Adrenal gland (tissue), 12 donors: ENCODE data around the gene SPDYC. TPM values are rescaled to one million over a fixed set of nuclear protein-coding genes. Genes with fewer than 3 reads are reported as not detected.

Experiments used
- DNase-seq, 7 donors: peaks; one replicate each; pipeline ENCODE4 v3.0.0-alpha.2; 2019 to 2020
- H3K27ac ChIP-seq, 5 donors: fragments of 200-600 bp; sonication (generic) in 4 of 5; 1 replicate in 3 of 5; 2 replicates in 2 of 5; pipeline versions ENCODE4 v1.5.1 to v1.8.0; 2016 to 2020; ENCODE audit warnings: mild to moderate bottlenecking in 1 of 5
- H3K27me3 ChIP-seq: fragments of 200-600 bp; 2 replicates; pipeline ENCODE4 v1.8.0; 2021
- H3K36me3 ChIP-seq, 2 donors: fragments of 200-600 bp; replicated peaks in 1 of 2; 1 replicate in 1 of 2; 2 replicates in 1 of 2; pipeline versions ENCODE4 v1.5.1 to v1.8.0; 2018 to 2022
- H3K4me1 ChIP-seq, 2 donors: fragments of 200-600 bp; replicated peaks in 1 of 2; 1 replicate in 1 of 2; 2 replicates in 1 of 2; pipeline versions ENCODE4 v1.5.1 to v1.8.0; 2018 to 2021
- H3K4me3 ChIP-seq, 4 donors: fragments of 200-600 bp; sonication (generic) in 3 of 4; one replicate each; pipeline ENCODE4 v1.5.1; 2016 to 2018
- H3K9me3 ChIP-seq, 3 donors: fragments of 200-600 bp; sonication (generic) in 1 of 3; replicated peaks in 1 of 3; 1 replicate in 2 of 3; 2 replicates in 1 of 3; pipeline versions ENCODE4 v1.5.1 to v1.8.0; 2016 to 2021
- POLR2A ChIP-seq, 2 donors: fragments of 450-650 bp; IDR thresholded peaks; one replicate each; pipeline ENCODE4 v1.6.1; 2017; ENCODE audit warnings: antibody characterized with exemption in 2 of 2, mild to moderate bottlenecking in 2 of 2, moderate library complexity in 1 of 2
- WGBS, 4 donors: extraction: QIAGEN DNeasy Blood & Tissue Kit in 2 of 4; methylation state at CpG; one replicate each; pipeline versions ENCODE4 v1.1.5 to v1.1.7; 2013 to 2017; 5-methylcytosine and 5-hydroxymethylcytosine counted together
- intact Hi-C, 2 donors: fragments of 100-400 bp; cut with DNase I; formaldehyde crosslinking; loops; one replicate each; pipeline versions ENCODE4 v1.14.1 to v1.15.0; 2022 to 2023
- polyA plus RNA-seq, 3 donors: library from polyadenylated mRNA; stranded (reverse); fragments of 200-250 nt in 2 of 3; fragments of 350-450 nt in 1 of 3; fragmentation: Illumina TruSeq in 1 of 3; extraction: RNeasy Lipid Tissue Mini Kit (QIAGEN cat#74804) in 1 of 3; gene quantifications; one replicate each; pipeline ENCODE4 v1.2.3, GENCODE V29; 2013 to 2014
- total RNA-seq, 9 donors: library from RNA; depleted of rRNA in 4 of 9; stranded (reverse); fragments of >200 nt in 4 of 9; fragments of 120-200 nt in 1 of 9; fragmentation: NEBNext Ultra II Directional in 1 of 9; extraction: Animal tissue kit (Norgen Biotek cat#: 25700) in 1 of 9; gene quantifications; one replicate each; pipeline versions ENCODE4 v1.1.0 to v1.2.4, GENCODE V29; 2013 to 2023
- TF ChIP-seq, protein P1 (sequence below), 6 experiments: fragments of 450-650 bp in 4 of 6; fragments of 200-600 bp in 2 of 6; sonication (generic) in 1 of 6; IDR thresholded peaks; 1 replicate in 5 of 6; 2 replicates in 1 of 6; pipeline versions ENCODE4 v1.5.1 to v1.8.0; 2016 to 2021; ENCODE audit warnings: antibody characterized with exemption in 6 of 6, mild to moderate bottlenecking in 2 of 6, moderate library complexity in 1 of 6
- donor health status: healthy with polysubstance abuse.
- donor health status: Bipolar disorder and iron deficiency.
- donor health status: DM: yes; HTN: yes; CAD: no.
- donor health status: DM: no; HTN: no; CAD: no.
- donor health status: DM: no; HTN: no; CAD: no.
- donor health status: DM: yes; HTN: yes; CAD: no.

SPDYC gene
- total and polyA plus RNA-seq, 12 donors: 0.10 TPM; not detected in 11

DNA sequence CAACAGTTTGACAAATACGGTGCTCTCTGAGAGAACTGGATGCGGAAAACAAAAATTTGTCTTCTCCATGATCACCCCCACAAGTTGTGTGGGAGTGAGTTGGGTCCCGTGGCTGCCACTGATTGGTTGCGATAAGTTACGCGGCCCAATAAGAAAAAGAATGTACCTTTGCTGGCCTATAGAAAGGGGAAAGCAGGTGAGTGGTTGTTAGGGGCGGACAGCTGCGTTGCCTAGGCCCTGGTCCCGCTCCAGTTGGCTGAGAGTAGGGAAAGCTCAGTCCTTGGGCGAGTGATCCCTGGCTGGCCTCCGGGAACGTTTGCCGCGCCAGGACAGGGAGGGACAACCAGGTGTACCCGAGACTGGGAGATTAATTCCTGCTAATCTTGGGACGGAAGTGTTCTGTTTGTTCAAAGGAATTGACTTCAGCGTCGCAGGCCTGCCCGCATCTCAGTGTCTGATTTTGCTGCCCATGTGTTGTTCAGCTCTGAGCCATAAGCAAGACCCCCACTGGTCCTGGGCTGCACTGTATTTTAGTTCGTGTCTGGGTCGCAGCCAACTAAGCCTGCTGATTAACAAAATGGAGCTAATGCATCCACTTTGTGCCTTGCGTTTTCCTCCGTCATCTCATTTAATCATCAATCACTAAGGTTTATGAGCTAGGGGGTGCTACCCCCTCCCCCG, 34.9 kb upstream of the SPDYC start:
- peaks cover 18 to 29% of the 10 kb centered on the region in 2 donors for H3K4me1 ChIP-seq
- H3K9me3 ChIP-seq: no peaks in the 10 kb centered on the region
- peak overlapping the region; percentile 80 to 98 (median 96) for H3K27ac ChIP-seq
- peaks cover 0 to 30% of the 10 kb centered on the region in 2 donors for H3K36me3 ChIP-seq
- H3K4me3 ChIP-seq: peak overlapping the region; percentile 52 to 92 (median 84)
- TF ChIP-seq, protein P1, sequence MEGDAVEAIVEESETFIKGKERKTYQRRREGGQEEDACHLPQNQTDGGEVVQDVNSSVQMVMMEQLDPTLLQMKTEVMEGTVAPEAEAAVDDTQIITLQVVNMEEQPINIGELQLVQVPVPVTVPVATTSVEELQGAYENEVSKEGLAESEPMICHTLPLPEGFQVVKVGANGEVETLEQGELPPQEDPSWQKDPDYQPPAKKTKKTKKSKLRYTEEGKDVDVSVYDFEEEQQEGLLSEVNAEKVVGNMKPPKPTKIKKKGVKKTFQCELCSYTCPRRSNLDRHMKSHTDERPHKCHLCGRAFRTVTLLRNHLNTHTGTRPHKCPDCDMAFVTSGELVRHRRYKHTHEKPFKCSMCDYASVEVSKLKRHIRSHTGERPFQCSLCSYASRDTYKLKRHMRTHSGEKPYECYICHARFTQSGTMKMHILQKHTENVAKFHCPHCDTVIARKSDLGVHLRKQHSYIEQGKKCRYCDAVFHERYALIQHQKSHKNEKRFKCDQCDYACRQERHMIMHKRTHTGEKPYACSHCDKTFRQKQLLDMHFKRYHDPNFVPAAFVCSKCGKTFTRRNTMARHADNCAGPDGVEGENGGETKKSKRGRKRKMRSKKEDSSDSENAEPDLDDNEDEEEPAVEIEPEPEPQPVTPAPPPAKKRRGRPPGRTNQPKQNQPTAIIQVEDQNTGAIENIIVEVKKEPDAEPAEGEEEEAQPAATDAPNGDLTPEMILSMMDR (IDR thresholded peaks at IDR 0.05): no peak
- TF ChIP-seq POLR2A (IDR thresholded peaks at IDR 0.05): peak in 1 of 2 donors; percentile 64
- no peaks in the 10 kb centered on the region for H3K27me3 ChIP-seq
- WGBS, 4 donors: 1 to 4% (median 2%) methylated on average over 14 to 24 of the region's 24 CpGs
- intact Hi-C loops: loop anchor here in 1 of 2 donors (5.0 kb wide), 1 partner anchor 47 kb away; the partner anchor contains the start of gene CAPN1
- DNase-seq: peak; percentile 90 to 98 (median 97)

DNA sequence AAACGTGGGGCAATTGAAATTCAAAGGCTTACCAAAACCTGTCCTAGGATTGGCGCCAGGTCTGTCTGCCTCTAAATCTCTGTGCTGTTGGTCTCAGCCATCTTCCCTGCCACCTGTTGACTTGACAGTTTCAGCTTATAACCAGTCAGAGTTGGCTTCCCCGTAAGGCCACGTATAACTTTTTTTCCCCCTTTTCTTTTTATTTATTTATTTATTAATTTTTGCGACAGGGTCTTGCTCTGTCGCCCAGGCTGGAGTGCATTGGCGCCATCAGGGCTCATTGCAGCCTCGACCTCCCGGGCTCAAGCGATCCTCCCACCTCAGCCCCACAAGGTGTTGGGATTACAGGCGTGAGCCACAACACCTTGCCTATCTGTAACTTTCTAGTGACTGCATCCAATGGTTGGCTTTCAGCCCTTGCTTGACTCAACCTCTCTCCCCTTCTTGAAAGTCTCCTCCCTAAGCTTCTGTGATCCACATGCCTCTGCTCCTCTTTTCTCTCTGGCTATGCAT, 34.3 kb upstream of the SPDYC start:
- WGBS, 4 donors: 57 to 64% (median 61%) methylated on average over 11 of the region's 11 CpGs
- no peak for TF ChIP-seq POLR2A (IDR thresholded peaks at IDR 0.05)
- TF ChIP-seq, protein P1 (IDR thresholded peaks at IDR 0.05): no peak

DNA sequence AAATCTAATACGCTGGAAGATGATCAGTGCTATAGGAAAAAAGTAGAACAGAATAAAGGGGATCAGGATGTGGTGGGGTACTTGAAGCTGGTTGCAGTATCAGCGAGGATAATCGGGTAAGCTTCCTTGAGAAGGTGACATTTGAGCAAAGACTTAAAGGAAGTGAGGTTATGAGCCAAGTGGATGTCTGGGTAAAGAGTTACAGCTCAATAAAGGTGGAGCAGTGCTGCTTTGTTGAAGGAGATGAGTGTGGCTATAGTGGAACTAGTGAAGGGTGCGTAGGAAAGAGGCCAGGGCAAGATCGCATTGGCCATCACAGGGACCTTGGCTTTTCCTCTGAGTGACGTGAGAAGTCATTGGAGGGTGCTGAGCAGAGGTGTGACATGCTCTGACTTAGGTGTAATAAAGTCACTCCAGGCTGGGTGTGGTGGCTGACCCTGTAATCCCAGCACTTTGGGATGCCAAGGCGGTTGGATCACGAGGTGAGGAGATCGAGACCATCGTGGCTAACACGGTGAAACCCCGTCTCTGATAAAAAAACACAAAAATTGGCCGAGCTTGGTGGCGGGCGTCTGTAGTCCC, 33.4 kb upstream of the SPDYC start:
- no peak overlapping the region for H3K27ac ChIP-seq
- peaks cover 0 to 15% of the 10 kb centered on the region in 2 donors for H3K36me3 ChIP-seq
- no peak overlapping the region for H3K4me3 ChIP-seq
- TF ChIP-seq POLR2A (IDR thresholded peaks at IDR 0.05): no peak
- TF ChIP-seq, protein P1 (IDR thresholded peaks at IDR 0.05): no peak
- H3K9me3 ChIP-seq: no peaks in the 10 kb centered on the region
- peak in 2 of 7 donors; percentile 22 to 45 for DNase-seq
- WGBS, 4 donors: 86 to 90% (median 88%) methylated on average over 15 of the region's 15 CpGs
- H3K27me3 ChIP-seq: no peaks in the 10 kb centered on the region
- intact Hi-C loops: loop anchor here in 1 of 2 donors (5.0 kb wide), 1 partner anchor 46 kb away; the partner anchor contains the start of gene CAPN1
- peaks cover 18 to 29% of the 10 kb centered on the region in 2 donors for H3K4me1 ChIP-seq

More for the DNA sequence above, 34.3 kb upstream of the SPDYC start:
- H3K27me3 ChIP-seq: no peaks in the 10 kb centered on the region
- H3K27ac ChIP-seq: peak overlapping the region in 3 of 5 donors; percentile 96 to 98 (median 96)
- H3K9me3 ChIP-seq: no peaks in the 10 kb centered on the region
- peak overlapping the region in 2 of 4 donors; percentile 78 to 92 for H3K4me3 ChIP-seq
- H3K36me3 ChIP-seq: peaks cover 0 to 24% of the 10 kb centered on the region in 2 donors
- peak in 1 of 7 donors; percentile 52 for DNase-seq
- peaks cover 18 to 29% of the 10 kb centered on the region in 2 donors for H3K4me1 ChIP-seq
- intact Hi-C loops: loop anchor here in 1 of 2 donors (5.0 kb wide), 1 partner anchor 47 kb away; the partner anchor contains the start of gene CAPN1

DNA sequence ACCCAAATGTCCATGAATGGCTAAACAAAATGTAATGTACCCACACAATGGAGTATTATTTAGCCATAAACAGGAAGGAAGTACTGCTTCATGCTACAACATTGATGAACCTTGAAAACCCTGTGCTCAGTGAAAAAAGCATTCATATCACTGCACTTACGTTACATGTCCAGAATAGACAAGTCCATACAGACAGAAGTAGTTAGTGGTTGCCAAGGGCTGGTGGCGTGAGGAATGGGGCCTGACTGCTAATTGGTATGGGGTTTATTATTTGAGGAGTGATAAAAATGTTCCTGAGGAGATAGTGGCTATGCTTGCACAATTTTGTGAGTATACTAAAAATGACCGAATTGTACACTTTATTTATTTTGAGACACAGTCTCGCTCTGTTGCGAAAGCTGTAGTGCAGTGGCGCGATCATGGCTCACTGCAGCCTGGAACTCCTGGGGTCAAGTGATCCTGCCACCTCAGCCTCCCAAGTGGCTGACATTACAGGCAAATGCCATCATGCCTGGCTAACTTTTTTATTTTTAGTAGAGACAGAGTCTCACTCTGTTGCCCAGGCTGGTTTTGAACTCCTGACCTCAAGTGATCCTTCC, 28.0 kb upstream of the SPDYC start:
- no peaks in the 10 kb centered on the region for H3K27me3 ChIP-seq
- no peaks in the 10 kb centered on the region for H3K4me1 ChIP-seq
- no peaks in the 10 kb centered on the region for H3K36me3 ChIP-seq
- intact Hi-C loops: loop anchor here in 1 of 2 donors (10.0 kb wide), 1 partner anchor 617 kb away; no protein-coding TSS in a partner anchor
- 77 to 84% (median 80%) methylated on average over 7 of the region's 7 CpGs for WGBS, 4 donors
- no peaks in the 10 kb centered on the region for H3K9me3 ChIP-seq
- TF ChIP-seq POLR2A (IDR thresholded peaks at IDR 0.05): no peak
- TF ChIP-seq, protein P1 (IDR thresholded peaks at IDR 0.05): no peak
- H3K27ac ChIP-seq: no peak overlapping the region
- no peak overlapping the region for H3K4me3 ChIP-seq
- peak in 1 of 7 donors; percentile 9 for DNase-seq
